HG02870 (cell line): ENCODE data around the gene AMBP.

Experiments
- ATAC-seq: cut with Tn5 transposase; IDR thresholded peaks from one replicate; pipeline ENCODE4 v1.9.1; 2021; ENCODE audit warnings: mild to moderate bottlenecking, moderate library complexity; ENCODE audit not compliant: unreplicated experiment

Gene AMBP

DNA sequence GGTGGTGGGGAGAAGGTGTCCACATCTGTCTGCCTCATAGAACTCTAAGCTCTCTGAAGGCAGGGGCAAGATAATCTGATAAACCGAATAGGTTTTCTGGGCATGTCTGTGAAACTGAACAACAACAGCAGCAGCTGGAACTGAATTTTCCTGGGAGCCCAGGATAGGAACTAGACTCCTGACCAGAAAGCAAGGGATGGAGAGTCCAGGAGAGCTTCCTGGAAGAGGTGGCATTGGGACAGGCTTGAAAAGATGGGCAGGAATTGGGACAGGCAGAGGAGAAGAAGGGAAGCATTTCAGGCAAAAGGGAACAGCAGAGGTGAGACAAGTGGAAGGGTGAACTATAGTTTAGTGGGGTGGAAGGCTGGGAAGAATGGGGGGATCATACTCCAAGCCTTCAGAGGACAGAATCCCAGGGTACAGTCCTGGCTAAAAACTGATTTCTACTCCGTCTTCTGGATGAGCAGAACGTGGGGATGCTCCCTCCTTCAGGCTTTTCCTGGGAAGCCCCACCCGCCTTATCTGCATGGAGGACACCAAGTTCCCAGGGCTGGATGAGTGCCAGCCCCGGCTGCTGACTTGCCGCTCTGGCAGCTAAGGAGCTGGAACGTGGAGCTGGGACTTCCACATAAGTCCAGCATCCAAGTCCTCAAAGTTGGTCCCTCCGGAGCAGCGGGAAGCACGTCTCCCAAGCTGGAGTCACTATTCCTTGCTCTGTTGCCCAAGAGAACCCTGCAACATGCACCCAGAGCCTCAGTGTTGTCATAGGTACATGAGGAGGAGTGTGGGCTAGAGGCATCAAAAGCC is 34.9 kb upstream of the AMBP start:
- ATAC-seq = no peak

DNA sequence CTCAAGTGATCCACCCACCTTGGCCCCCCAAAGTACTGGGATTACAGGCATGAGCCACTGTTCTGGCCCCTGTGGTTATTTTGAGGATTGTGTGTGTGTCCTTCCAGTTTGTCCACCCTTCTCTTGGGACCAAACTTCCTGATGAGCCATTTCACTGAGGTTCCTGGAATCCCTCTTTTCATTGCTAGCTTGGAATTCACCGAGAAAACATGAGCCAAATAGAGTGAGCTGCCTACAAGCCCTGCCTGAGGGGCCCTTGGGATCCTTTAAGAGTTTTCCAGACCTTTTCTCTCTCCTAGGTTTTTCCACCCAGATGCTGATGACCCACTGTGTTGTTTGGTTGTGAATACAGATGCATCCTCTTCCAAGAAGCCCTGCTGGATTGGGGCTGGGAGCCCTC is 34.2 kb upstream of the AMBP start:
- ATAC-seq = no peak

DNA sequence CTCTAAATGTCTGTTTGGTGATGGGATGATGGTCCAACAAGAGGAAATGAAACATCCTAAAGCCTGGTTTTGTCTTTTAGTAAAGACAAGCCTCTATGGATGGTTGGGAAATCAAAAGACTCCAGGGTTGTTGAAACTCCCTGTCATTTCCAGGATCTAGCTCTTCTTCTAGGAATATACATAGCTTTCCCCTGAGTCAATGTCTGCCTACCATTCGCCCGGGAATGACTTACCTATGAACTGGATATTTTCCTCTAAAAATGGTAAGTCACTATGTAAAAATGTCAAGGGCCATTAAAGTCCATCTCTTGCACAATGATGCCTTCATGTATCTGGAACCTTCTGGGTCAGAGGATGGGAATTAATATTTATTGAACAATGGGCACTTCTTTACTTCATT is 32.1 kb upstream of the AMBP start:
- no peak for ATAC-seq

DNA sequence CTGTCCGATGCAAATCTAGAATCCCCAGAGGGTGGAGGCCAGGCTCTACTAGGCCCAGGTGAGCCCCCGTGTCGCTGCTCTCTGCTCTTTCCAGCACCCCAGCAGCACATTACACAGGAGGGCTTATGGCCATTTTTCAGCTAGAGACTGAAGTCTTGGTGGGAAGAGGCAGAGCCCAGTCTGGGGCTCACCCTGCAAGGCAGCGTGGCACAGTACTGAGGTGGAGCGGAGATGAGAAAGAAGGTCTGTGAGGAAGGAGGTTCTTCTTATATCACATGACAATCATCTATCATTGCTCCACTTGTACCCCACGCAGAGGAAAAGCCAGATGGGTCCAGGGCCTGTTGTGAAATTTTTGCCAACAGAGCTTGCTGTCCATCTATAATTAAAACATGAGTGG is 31.0 kb upstream of the AMBP start:
- no peak for ATAC-seq

DNA sequence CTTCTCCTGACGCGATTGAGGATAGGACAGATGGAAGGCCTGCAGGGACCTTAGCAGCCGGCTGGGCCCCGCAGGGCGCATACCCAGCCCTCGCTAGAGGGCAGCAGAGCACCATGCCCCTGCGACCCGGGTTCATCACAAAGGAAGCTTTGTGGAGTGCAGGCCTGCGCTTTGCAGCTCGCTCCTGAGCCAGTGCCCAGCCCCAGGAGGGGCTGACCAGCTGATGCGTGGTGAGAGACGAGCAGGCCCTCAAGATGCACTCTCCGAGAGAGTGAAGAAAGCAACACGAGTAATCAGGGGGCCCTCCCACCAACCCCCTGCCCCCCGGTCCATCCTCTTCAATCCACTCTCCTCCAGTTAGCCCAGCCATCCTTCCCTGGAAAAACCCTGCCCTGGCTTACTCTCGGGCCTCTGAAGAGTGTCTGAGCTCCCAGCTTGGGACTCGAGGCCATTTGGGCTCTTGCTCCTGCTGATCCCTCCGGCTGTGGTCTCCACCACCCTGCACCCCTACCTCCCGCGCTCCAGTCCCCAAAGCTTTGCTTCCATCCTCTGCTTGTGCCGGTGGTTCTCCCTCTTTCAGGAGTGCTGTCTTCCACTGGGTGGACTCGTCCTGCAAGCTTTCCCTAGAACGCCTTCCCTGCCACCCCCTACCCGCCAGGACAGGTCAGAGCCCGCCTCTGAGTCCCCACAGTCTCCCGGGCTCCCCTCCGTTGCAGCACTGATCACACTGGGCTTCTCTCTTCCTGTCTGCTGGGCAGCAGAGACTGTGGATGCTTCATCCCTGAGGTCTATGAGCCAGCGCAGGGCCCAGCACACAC is 30.1 kb upstream of the AMBP start:
- ATAC-seq = no peak

DNA sequence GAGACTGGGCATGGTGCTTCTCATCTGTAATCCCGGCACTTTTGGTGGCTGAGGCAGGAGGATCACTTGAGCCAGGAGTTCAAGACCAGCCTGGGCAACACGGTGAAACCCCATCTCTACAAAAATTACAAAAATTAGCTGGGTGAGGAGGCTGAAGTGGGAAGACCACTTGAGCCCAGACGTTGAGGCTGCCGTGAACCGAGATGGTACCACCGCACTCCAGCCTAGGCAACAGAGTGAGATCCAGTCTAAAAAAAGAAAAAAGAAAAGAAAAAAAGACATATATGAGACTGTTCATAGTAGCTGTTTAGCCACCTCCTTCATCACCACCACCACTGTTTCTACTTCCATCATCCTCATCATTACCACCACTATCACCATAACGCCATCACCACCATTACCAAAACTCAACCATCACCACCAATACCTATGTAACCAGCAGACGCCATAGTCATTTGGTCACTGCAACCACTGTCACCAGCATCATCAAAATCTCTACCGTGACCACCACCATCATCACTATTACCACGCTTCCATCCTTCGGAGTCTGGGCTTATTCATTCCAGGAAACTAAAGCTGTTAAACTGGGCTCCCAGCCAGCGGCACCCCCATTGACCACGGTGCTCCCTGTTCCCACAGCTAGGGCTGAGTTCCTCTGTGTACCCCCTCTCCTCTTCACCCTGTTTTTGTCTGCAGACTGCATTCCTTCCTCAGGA is 29.3 kb upstream of the AMBP start:
- no peak for ATAC-seq

DNA sequence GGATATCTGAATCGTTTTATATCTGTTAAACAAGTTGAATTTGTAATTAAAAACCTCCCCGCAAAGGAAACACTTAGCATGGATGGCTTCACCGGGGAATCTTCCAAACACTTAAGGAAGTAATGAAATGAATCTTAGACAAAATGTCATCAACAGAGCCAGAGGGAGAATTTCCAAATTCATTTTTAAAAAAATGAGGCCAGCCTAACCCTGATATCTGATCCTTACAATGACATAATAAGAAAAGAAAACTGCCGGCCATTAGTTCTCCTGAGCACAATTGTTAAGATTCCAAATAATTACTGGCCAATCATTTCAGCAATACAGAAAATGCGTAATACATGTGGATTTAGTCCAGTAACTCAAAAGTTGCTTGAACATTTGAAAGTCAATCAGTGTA is 27.1 kb upstream of the AMBP start:
- no peak for ATAC-seq

DNA sequence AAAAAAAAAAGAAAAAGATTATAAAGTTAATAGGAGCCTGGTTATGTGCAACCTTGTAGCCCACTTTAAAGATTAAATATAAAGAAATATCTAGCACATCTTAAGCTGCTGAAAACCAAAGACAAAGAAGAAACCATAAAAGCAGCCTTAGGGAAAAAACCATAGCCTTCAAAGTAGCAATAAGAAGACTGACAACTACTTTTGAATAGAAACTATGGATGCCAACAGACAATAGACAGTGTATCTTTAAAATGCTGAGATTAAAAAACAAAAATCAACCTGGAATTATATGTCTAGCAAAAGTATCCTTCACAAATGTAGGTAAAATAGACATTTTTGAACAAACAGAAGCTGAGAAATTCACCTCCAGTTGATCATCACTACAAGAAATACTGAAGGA is 24.4 kb upstream of the AMBP start:
- ATAC-seq = no peak

DNA sequence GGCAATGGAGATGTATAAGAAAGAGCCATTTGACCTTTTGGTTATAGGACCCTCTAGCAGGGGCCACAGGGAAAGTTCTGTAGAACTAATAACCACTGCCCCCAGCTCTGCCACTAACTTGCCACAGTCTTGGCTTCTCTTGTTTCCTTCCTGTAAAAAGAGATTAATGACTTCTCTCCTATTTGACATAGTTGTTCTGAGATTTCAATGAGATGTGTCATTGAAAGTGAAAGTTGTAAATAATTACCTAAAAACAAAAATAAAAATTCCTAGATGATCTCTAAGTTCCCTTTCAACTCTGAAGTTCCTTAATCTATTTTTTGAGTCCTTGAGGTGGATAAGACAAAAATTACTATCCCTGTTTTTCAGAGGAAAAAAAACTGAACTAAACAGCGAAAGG is 22.4 kb upstream of the AMBP start:
- ATAC-seq = no peak

DNA sequence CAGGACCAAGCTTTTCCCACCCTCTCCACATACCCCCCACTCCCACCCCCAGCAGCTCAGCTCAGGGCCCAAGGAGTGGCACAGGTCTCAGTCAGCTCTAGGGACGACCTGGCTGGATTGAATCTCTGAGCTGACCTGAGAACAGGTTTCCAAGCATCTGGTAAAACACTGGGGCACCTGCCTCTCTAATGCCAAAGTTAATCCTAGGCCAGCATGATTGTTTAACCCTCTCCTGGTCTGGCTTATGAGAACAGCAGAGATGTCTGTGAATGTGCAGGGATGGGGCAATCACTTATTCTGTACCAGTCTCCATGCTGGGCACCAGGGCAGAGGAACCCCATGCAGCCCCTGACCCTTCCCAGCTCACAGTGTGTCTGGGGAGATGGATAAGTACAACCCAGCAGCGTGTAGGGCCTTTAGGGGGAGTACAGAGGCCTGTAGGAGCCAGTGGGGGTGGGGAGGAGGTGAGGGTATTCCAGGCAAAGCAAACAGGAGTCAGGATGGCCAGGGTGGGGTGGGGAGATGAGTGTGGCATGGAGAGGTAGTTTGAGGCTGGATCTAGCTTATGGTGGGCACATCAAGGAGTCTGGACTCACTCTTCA is 21.7 kb upstream of the AMBP start:
- no peak for ATAC-seq

DNA sequence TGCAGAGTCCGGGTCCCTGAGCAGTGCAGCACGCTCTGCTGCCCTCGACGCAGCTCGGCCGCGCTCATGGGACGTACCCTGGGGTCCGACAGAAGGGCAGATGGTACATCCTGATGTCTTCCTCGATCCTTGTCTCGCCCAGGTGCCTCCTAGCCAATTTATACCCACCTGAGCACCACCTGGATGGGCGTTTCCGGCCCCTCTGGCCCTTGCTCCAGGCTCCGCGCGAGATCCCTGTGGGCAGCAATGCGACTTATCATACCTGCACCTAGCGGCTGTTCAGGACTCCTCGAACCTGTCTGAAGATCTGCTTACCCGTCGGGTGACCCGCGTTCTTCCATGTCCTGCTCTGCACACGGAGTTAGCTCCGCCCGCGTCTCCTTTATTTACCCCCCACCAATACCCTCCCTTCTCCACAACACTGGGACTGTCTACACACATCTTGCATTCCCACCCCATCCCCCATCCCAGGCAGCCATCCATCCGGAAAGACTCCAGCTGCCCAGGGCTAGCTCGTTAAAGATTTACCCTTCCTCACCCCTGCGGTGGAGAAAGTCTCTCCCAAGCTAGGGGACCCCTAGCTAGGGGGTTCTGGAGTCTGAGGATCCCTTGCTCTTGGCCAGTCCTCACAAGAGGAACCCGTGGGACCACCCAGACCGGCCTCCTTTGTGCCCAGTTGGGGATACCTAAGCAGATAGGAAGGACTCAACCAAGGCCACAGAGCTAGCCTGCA is 21.0 kb upstream of the AMBP start, which contains the start of gene KIF12:
TSS of gene KIF12 (minus strand) at position 357 of the 733 bp plus-strand sequence. CDS start at position 341, 16 bp downstream.
- ATAC-seq = no peak

DNA sequence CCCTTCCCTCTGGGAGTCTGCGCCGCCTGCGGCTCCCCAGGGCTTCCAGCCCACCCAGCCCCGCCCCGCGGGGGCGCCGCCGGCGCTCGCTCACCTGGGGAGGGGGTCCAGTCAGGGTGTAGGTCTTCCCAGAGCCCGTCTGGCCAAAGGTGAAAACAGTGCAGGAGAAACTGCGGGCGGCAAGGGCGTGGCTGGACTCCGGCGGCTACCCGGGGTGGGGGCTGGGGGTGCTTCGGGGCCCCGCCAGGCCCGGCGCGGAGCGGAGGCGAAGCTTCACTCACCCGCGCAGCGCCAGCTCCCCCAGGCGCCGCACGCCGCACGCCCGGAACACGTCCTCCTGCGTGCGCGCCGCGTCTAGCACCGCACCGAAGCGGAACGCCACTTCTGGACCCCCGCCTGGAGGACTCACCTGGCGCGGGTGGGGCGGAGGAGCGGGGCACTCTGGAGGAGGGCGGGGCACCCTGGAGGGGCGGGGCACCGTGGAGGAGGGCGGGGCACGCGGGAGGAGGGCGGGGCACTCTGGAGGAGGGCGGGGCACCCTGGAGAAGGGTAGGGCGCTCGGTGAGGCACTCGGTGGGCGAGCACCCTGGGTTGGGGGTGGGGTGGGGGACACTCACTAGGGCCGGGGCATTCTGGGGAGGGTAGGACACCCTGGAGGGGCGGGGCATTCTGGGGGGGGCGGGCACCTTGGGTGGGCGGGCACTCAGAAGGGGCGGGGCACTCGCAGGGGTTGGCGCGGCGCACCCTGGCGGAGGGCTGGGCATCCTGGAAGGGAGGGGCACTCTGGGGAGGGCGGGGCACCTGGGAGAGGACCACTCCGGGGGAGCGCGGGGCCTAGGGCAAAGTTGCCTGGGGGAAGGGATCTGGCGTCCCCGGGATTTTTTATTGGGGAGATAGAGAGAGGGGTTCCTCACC is 20.2 kb upstream of the AMBP start:
- ATAC-seq = no peak

DNA sequence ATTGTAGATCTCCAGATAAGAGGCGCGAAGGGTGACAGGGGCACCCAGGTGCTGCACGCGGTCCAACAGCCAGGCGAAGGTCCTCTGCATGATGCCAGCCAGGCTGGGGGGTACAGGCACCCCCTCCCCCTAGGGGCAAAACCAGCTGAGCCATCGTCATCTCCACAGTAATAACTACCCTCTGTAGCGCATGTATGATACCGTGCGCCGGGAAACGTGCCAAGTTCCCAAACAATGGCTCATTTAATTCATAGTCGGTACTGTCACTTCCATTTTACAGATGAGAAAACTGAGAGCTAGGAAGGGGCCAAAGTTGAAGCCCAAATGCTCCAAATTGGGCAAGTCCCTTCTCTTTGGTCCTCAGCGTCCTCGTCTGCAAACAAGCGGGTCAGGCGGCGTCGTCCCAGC is 19.5 kb upstream of the AMBP start:
- ATAC-seq = no peak

DNA sequence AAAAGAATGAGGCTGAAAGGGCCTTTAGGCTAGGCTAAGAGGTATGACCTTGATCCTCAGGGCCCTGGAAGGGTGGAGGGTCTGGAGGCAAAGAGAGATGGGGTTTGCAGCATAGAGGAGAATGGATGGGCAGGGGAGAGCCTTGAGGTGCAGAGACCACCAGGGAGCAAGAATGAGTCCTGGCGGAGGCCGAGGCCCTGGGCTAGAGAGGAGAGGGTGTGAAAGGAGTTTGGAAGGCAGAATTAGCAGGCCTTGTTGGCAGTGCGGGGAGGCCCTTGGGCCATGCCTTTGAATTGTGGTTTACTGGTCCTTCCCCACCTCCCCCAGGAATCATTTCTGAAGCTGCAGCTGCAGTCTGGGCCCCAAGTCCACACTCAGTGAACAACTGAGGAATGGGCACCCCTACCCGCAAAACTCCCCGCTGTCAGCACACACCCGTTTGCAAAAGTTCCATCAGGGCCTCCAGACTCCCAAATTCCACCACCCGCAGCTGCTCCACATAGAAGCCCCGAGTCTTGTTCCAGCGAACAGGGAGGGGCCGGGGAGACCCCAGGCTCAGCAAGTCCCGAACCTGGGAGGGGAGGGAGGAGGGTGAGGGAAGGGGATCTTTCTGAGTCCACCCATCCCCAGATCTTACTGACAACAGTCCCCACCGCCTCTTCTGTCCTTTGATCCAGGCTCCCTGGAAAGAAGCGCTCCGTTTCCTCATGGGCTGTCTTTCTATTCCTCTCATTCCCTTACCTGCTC is 18.9 kb upstream of the AMBP start:
- no peak for ATAC-seq

DNA sequence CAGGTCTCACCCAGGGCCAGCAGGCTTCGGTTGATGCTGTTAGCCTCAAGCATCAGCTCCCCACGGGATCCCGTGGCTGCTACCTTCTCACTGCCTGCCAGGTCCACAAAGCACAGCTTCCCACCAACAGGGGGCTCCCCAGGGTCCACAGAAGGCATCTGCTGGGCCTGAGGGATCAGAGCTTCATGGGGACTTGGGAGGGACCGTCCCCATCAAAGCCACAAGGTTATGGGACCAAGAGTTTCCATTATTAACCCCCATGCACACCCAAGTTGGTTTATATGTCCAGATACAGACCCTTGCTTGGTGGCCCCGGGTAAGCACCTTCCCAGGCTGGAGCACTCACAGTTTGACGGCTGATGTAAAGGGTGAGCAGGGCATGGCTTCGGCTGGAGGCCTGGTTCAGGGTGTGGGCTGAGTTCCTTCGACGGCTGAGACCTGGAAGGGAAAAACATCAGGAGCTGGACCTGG is 18.0 kb upstream of the AMBP start:
- no peak for ATAC-seq

DNA sequence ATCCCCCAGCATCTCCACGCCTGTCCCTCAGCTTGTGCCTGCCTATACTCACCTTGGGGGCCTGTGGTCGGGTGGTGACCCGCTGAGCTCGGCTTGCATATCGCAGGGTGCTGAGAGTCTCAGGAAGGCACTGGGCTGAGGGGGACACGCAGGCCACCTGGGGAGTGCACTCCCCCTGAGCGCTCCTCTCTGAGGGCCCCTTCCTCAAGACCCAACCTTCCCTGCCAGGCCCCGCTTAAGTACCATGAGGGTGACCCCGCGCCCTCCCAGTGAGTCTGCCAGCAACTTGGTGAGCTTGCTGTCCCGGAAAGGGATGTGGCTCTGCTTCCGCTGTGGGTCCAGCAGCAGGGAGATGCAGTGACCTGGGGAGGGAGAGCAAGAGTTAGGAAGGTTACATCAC is 16.9 kb upstream of the AMBP start:
- no peak for ATAC-seq

DNA sequence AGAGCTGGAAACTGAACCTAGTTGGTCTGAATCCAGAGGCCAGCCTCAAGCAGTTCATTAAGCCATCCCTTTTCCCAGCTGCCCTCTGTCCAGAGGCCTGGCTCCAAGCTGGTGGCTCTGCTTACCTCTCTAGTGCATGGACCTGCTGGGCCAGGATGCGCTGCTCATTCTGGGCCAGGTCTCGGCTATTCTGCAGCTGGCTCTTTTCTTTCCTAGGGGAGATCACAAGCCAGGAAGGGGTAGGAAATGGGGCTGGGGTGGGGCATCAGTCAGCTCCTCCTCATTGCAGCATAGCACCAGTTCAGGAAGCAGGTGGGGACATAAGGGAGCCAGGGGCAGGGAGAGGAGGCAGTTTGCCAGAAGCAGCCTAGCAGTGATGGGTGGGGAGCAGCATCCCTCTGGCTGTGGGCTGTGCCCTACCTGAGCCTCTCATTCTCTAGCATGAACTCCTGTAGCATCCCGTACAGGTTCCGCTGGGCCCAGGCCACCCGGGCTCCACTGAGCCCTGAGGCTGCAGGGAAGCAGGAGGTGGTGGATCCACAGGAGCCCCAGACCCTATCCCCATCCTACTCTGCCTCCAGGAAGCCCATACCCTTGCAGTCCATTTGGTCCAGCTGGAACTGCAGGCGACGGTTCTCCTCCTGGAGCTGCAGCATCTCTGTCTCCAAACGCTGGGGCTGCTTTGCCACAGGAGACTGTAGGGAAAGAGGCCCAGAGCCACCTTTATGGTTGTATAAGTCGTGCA is 15.8 kb upstream of the AMBP start:
- ATAC-seq = no peak

DNA sequence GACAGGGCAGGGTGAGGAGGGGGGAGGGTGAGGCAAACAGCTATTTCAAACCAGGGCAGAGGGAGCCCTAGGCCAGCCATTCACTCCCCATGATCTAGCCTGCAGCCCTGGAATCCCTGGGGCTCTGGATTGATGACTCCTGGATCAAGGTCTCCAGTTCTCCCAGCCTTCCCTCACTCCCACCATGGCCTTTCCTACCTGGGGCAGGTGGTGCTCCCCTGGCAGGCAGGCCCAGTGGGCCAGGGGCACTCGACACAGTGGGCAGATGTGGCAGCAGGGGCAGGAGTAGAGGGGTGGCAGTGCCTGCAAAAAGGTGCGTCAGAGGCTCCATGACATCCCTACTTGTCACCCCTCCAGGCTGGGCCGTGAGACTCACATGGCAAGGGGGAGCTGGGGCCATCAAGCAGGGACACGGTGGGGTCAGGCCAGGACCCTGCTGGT is 15.0 kb upstream of the AMBP start:
- ATAC-seq = no peak
